ENCODE results near the gene SIX1. TPM values are rescaled to one million over a fixed set of nuclear protein-coding genes. Genes with fewer than 3 reads are reported as not detected.

SIX1 gene
- total RNA-seq, 4 donors from 2014 or later: 0.31 to 0.64 TPM; not detected in 2

- Histone ChIP-seq H3K4me3 (no peak overlapping the region), H3K36me3 (no peaks in the 10 kb centered on the region), H3K27me3 (no peaks in the 10 kb centered on the region), H3K27ac (no peak overlapping the region), H3K9me3 (no peaks in the 10 kb centered on the region), H3K4me1 (no peaks in the 10 kb centered on the region)
- TF ChIP-seq EP300 (IDR thresholded peaks at IDR 0.05) (no peak), POLR2A (IDR thresholded peaks at IDR 0.05) (no peak), CTCF (IDR thresholded peaks at IDR 0.05) (no peak), POLR2AphosphoS5 (IDR thresholded peaks at IDR 0.05) (no peak)
- DNase-seq (ENCODE audit: low spot score in 2 of 2): no peak
Measured at GRCh38 chr14:60599727-60600126, 49.5 kb downstream of the SIX1 start.

GRCh38 chr14:60596139-60596538 lies 53.1 kb downstream of the SIX1 start:
- H3K4me1 ChIP-seq: no peaks in the 10 kb centered on the region
- H3K36me3 ChIP-seq: no peaks in the 10 kb centered on the region
- H3K9me3 ChIP-seq: no peaks in the 10 kb centered on the region
- TF ChIP-seq POLR2AphosphoS5 (IDR thresholded peaks at IDR 0.05) (no peak), EP300 (IDR thresholded peaks at IDR 0.05) (no peak), CTCF (IDR thresholded peaks at IDR 0.05) (no peak), POLR2A (IDR thresholded peaks at IDR 0.05) (no peak)
- H3K4me3 ChIP-seq: no peak overlapping the region
- DNase-seq (ENCODE audit: low spot score in 2 of 2): no peak
- no peak overlapping the region for H3K27ac ChIP-seq
- no peaks in the 10 kb centered on the region for H3K27me3 ChIP-seq

GRCh38 chr14:60594062-60594461 lies 55.2 kb downstream of the SIX1 start:
- no peak for DNase-seq (ENCODE audit: low spot score in 2 of 2)
- TF ChIP-seq CTCF (IDR thresholded peaks at IDR 0.05): no peak
- TF ChIP-seq POLR2A (IDR thresholded peaks at IDR 0.05): no peak
- TF ChIP-seq EP300 (IDR thresholded peaks at IDR 0.05): no peak
- TF ChIP-seq POLR2AphosphoS5 (IDR thresholded peaks at IDR 0.05): no peak
- H3K9me3 ChIP-seq: no peaks in the 10 kb centered on the region
- no peaks in the 10 kb centered on the region for H3K27me3 ChIP-seq
- WGBS: 92% methylated on average over 3 of the region's 3 CpGs
- no peaks in the 10 kb centered on the region for H3K4me1 ChIP-seq
- no peak overlapping the region for H3K4me3 ChIP-seq
- no peak overlapping the region for H3K27ac ChIP-seq
- no peaks in the 10 kb centered on the region for H3K36me3 ChIP-seq

Other genes with a start within 250 kb of the SIX1 start
- not detected for gene C14orf39, start 163.4 kb downstream of the SIX1 start, total RNA-seq
- not detected for gene SIX6, start 140.3 kb downstream of the SIX1 start, total RNA-seq
- gene SIX4, start 74.9 kb upstream of the SIX1 start, total RNA-seq: 1 to 10 TPM in 1 of 4 donors, under 1 TPM in 3; 0.60 to 1.2 (median 0.75) TPM
- gene MNAT1, start 85.3 kb upstream of the SIX1 start, total RNA-seq: 10 to 100 TPM; 13.1 to 38.8 (median 22.0) TPM